Neuronal stem cell (in vitro differentiated cells): Measurements from ENCODE around the gene DSTYK.

Experiments used
- DNase-seq: peaks from one replicate; pipeline ENCODE4 v3.0.0-alpha.2; 2013; ENCODE audit warnings: low spot score
- H2AFZ ChIP-seq: one replicate; pipeline ENCODE4 v1.6.1; 2013; ENCODE audit warnings: mild to moderate bottlenecking, low read length, inconsistent platforms
- H2AK5ac ChIP-seq: 2 replicates; pipeline ENCODE4 v1.6.1; 2013; ENCODE audit warnings: low read depth, mild to moderate bottlenecking, inconsistent platforms, low read length, moderate library complexity, mixed read lengths
- H2BK120ac ChIP-seq: 2 replicates; pipeline ENCODE4 v1.6.1; 2013; ENCODE audit warnings: low read depth, mild to moderate bottlenecking, inconsistent platforms, low read length, moderate library complexity, mixed read lengths
- H2BK12ac ChIP-seq: one replicate; pipeline ENCODE4 v1.6.1; 2013; ENCODE audit warnings: low read length, inconsistent platforms
- H2BK15ac ChIP-seq: 2 replicates; pipeline ENCODE4 v1.6.1; 2013; ENCODE audit warnings: mild to moderate bottlenecking, low read length, inconsistent platforms, mixed read lengths
- H2BK5ac ChIP-seq: one replicate; pipeline ENCODE4 v1.6.1; 2013; ENCODE audit warnings: inconsistent platforms, mild to moderate bottlenecking, low read length, moderate library complexity
- H3K14ac ChIP-seq: one replicate; pipeline ENCODE4 v1.6.1; 2013; ENCODE audit warnings: low read length, inconsistent platforms
- H3K18ac ChIP-seq: 2 replicates; pipeline ENCODE4 v1.6.1; 2013; ENCODE audit warnings: low read length, inconsistent platforms
- H3K23ac ChIP-seq: 2 replicates; pipeline ENCODE4 v1.6.1; 2013; ENCODE audit warnings: low read depth, mild to moderate bottlenecking, mixed read lengths, low read length, inconsistent platforms; ENCODE audit not compliant: poor library complexity
- H3K27ac ChIP-seq: replicated peaks from 3 replicates; pipeline ENCODE4 v1.5.1; 2013; ENCODE audit warnings: low read length, inconsistent platforms
- H3K27me3 ChIP-seq, 3 experiments: 2 replicates each; pipeline ENCODE4 v1.6.1; 2013; ENCODE audit warnings: low read length in 3 of 3, mild to moderate bottlenecking in 2 of 3, inconsistent platforms in 1 of 3, low read depth in 1 of 3, mixed read lengths in 1 of 3, moderate library complexity in 1 of 3; ENCODE audit not compliant: control insufficient read depth in 3 of 3, insufficient read depth in 3 of 3
- H3K36me3 ChIP-seq, 2 donors: replicated peaks in 1 of 2; 2 replicates each; pipeline ENCODE4 v1.6.1; 2013; ENCODE audit warnings: low read length in 2 of 2; ENCODE audit not compliant: control insufficient read depth in 2 of 2, insufficient read depth in 2 of 2
- H3K4ac ChIP-seq: 2 replicates; pipeline ENCODE4 v1.6.1; 2013; ENCODE audit warnings: inconsistent platforms, mild to moderate bottlenecking, low read length, moderate library complexity
- H3K4me1 ChIP-seq, 2 donors: 1 replicate in 1 of 2; 2 replicates in 1 of 2; pipeline ENCODE4 v1.6.1; 2013; ENCODE audit warnings: low read length in 2 of 2, low read depth in 1 of 2; ENCODE audit not compliant: control insufficient read depth in 2 of 2, insufficient read depth in 1 of 2
- H3K4me2 ChIP-seq: one replicate; pipeline ENCODE4 v1.6.1; 2013; ENCODE audit warnings: mild to moderate bottlenecking, low read length, inconsistent platforms; ENCODE audit not compliant: insufficient read depth, poor library complexity, severe bottlenecking
- H3K4me3 ChIP-seq, 2 donors: 2 replicates each; pipeline ENCODE4 v1.5.1; 2013; ENCODE audit warnings: low read length in 2 of 2, mild to moderate bottlenecking in 2 of 2, inconsistent platforms in 1 of 2, moderate library complexity in 1 of 2
- H3K79me1 ChIP-seq: one replicate; pipeline ENCODE4 v1.6.1; 2013; ENCODE audit warnings: low read depth, mild to moderate bottlenecking, inconsistent platforms, low read length, moderate library complexity
- H3K9ac ChIP-seq: one replicate; pipeline ENCODE4 v1.6.1; 2013; ENCODE audit warnings: mild to moderate bottlenecking, low read depth, low read length, inconsistent platforms; ENCODE audit not compliant: poor library complexity
- H3K9me3 ChIP-seq, 2 donors: replicated peaks in 1 of 2; 2 replicates each; pipeline versions ENCODE3 to v1.6.1; 2013; ENCODE audit warnings: low read length in 2 of 2, mild to moderate bottlenecking in 2 of 2, inconsistent platforms in 1 of 2, low read depth in 1 of 2, mixed read lengths in 1 of 2, moderate library complexity in 1 of 2; ENCODE audit not compliant: control insufficient read depth in 2 of 2, insufficient read depth in 1 of 2
- H4K8ac ChIP-seq: one replicate; pipeline ENCODE4 v1.6.1; 2013; ENCODE audit warnings: low read depth, mild to moderate bottlenecking, inconsistent platforms, low read length, moderate library complexity
- H4K91ac ChIP-seq: one replicate; pipeline ENCODE4 v1.6.1; 2013; ENCODE audit warnings: low read length, low read depth, mild to moderate bottlenecking, inconsistent platforms; ENCODE audit not compliant: poor library complexity
- WGBS, 2 donors: extraction: QIAGEN DNeasy Blood & Tissue Kit; methylation state at CpG; one replicate each; pipeline ENCODE4 v1.1.7; 2013; ENCODE audit warnings: missing lambda C conversion rate in 2 of 2, mixed read lengths in 1 of 2; ENCODE audit not compliant: insufficient read length in 2 of 2, insufficient replicate concordance in 1 of 2; ENCODE audit errors: extremely low coverage in 2 of 2; 5-methylcytosine and 5-hydroxymethylcytosine counted together

The DSTYK gene

GRCh38 chr1:205127646-205128045 is 83.9 kb downstream of the DSTYK start:
- Histone ChIP-seq H3K4me1 (peaks cover 0 to 2% of the 10 kb centered on the region in 2 donors), H2AFZ (no peak overlapping the region), H3K23ac (no peak overlapping the region), H2BK120ac (no peak overlapping the region), H3K79me1 (no peaks in the 10 kb centered on the region), H3K4me2 (no peak overlapping the region), H2BK12ac (no peak overlapping the region), H3K4ac (no peak overlapping the region), H3K9ac (no peak overlapping the region), H3K4me3 (no peak overlapping the region), H2BK15ac (no peak overlapping the region), H2BK5ac (no peak overlapping the region), H3K27me3 (no peaks in the 10 kb centered on the region), H3K36me3 (no peaks in the 10 kb centered on the region), H3K18ac (no peak overlapping the region), H3K27ac (no peak overlapping the region), H4K91ac (no peak overlapping the region), H3K14ac (no peak overlapping the region), H4K8ac (no peak overlapping the region), H2AK5ac (no peak overlapping the region), H3K9me3 (no peaks in the 10 kb centered on the region)
- no peak for DNase-seq
- no CpG with 5 or more reads among the region's 3 CpGs for WGBS, 2 donors

GRCh38 chr1:205124726-205125125 is 86.8 kb downstream of the DSTYK start:
- Histone ChIP-seq H3K14ac (no peak overlapping the region), H3K79me1 (no peaks in the 10 kb centered on the region), H2BK120ac (no peak overlapping the region), H3K9ac (no peak overlapping the region), H2BK12ac (no peak overlapping the region), H3K27me3 (no peaks in the 10 kb centered on the region), H3K4me3 (no peak overlapping the region), H4K8ac (no peak overlapping the region), H3K18ac (no peak overlapping the region), H3K4ac (no peak overlapping the region), H2AFZ (no peak overlapping the region), H3K23ac (no peak overlapping the region), H3K9me3 (no peaks in the 10 kb centered on the region), H3K36me3 (no peaks in the 10 kb centered on the region), H3K27ac (no peak overlapping the region), H4K91ac (no peak overlapping the region), H3K4me2 (no peak overlapping the region), H2AK5ac (no peak overlapping the region), H2BK15ac (no peak overlapping the region), H3K4me1 (peaks cover 0 to 5% of the 10 kb centered on the region in 2 donors), H2BK5ac (no peak overlapping the region)
- no CpG with 5 or more reads among the region's 7 CpGs for WGBS, 2 donors
- DNase-seq: no peak

- H3K4me2 ChIP-seq: no peak overlapping the region
- H2BK12ac ChIP-seq: no peak overlapping the region
- no peak for DNase-seq
- no peaks in the 10 kb centered on the region for H3K27me3 ChIP-seq
- H3K4me3 ChIP-seq: peak overlapping the region; percentile 36 to 63
- H3K36me3 ChIP-seq: peaks cover 0 to 10% of the 10 kb centered on the region in 2 donors
- H2BK5ac ChIP-seq: no peak overlapping the region
- no peak overlapping the region for H2BK15ac ChIP-seq
- WGBS, 2 donors: no CpG with 5 or more reads among the region's 9 CpGs
- peak overlapping the region; percentile 81 for H2AFZ ChIP-seq
- H3K14ac ChIP-seq: no peak overlapping the region
- H3K79me1 ChIP-seq: no peaks in the 10 kb centered on the region
- no peak overlapping the region for H3K4ac ChIP-seq
- no peak overlapping the region for H3K27ac ChIP-seq
- no peak overlapping the region for H3K18ac ChIP-seq
- no peak overlapping the region for H2AK5ac ChIP-seq
- H4K91ac ChIP-seq: no peak overlapping the region
- no peaks in the 10 kb centered on the region for H3K9me3 ChIP-seq
- H2BK120ac ChIP-seq: no peak overlapping the region
- H3K9ac ChIP-seq: no peak overlapping the region
- peaks cover 0 to 5% of the 10 kb centered on the region in 2 donors for H3K4me1 ChIP-seq
- H3K23ac ChIP-seq: no peak overlapping the region
- H4K8ac ChIP-seq: no peak overlapping the region
Observed at GRCh38 chr1:205122489-205122882, 89.0 kb downstream of the DSTYK start.

- Histone ChIP-seq H2AK5ac (no peak within 1 kb of the TSS), H2BK15ac (no peak within 1 kb of the TSS), H3K27ac (peak within 1 kb of the TSS; percentile 62), H3K79me1 (no peaks in the 10 kb centered on the region), H3K14ac (peak within 1 kb of the TSS; percentile 79), H3K9me3 (no peaks in the 10 kb centered on the region), H2AFZ (peak within 1 kb of the TSS; percentile 81), H3K4me1 (peaks cover 0 to 5% of the 10 kb centered on the region in 2 donors), H3K9ac (peak within 1 kb of the TSS; percentile 99), H2BK12ac (no peak within 1 kb of the TSS), H3K18ac (peak within 1 kb of the TSS; percentile 94), H3K4me2 (peak within 1 kb of the TSS; percentile 80), H3K36me3 (peaks cover 0 to 12% of the 10 kb centered on the region in 2 donors), H3K4ac (no peak within 1 kb of the TSS), H2BK5ac (peak within 1 kb of the TSS; percentile 19), H2BK120ac (no peak within 1 kb of the TSS), H4K8ac (peak within 1 kb of the TSS; percentile 52), H4K91ac (no peak within 1 kb of the TSS), H3K27me3 (no peaks in the 10 kb centered on the region), H3K23ac (peak within 1 kb of the TSS; percentile 92), H3K4me3 (peak within 1 kb of the TSS; percentile 63 to 98)
- DNase-seq: peak; percentile 98
- WGBS, 2 donors: no CpG with 5 or more reads among the region's 46 CpGs
Observed at GRCh38 chr1:205121660-205122488, 89.6 kb downstream of the DSTYK start, which contains the start of gene RBBP5. TSS of gene RBBP5 (minus strand) at chr1:205121978. CDS start at chr1:205121873, 105 bp downstream.
